Adipocyte (in vitro differentiated cells): Measurements from ENCODE around the gene FRMD4A.
A peak's percentile ranks its signal among the peaks of the same experiment; 100 is the strongest.

Experiments
- DNase-seq: peaks from one replicate; pipeline ENCODE4 v3.0.0-alpha.2; 2015; ENCODE audit warnings: low read depth
- H3K27me3 ChIP-seq: replicated peaks from 2 replicates; pipeline ENCODE4 v1.7.0; 2013; ENCODE audit warnings: mild to moderate bottlenecking, low read length, moderate library complexity; ENCODE audit not compliant: control insufficient read depth, insufficient read depth
- H3K36me3 ChIP-seq: 2 replicates; pipeline ENCODE4 v1.7.0; 2013; ENCODE audit warnings: low read length, mild to moderate bottlenecking, moderate library complexity; ENCODE audit not compliant: control insufficient read depth, insufficient read depth, severe bottlenecking
- H3K4me1 ChIP-seq: 2 replicates; pipeline ENCODE4 v1.7.0; 2013; ENCODE audit warnings: mild to moderate bottlenecking, low read length, moderate library complexity; ENCODE audit not compliant: control insufficient read depth, insufficient read depth
- H3K4me3 ChIP-seq: 2 replicates; pipeline ENCODE4 v1.7.0; 2013; ENCODE audit warnings: mild to moderate bottlenecking, low read length, moderate library complexity
- H3K9ac ChIP-seq: 2 replicates; pipeline ENCODE4 v1.7.0; 2013; ENCODE audit warnings: mild to moderate bottlenecking, low read length, moderate library complexity
- H3K9me3 ChIP-seq: 2 replicates; pipeline ENCODE4 v1.7.0; 2013; ENCODE audit warnings: mild to moderate bottlenecking, low read length, moderate library complexity; ENCODE audit not compliant: control insufficient read depth

Gene FRMD4A

GRCh38 chr10:13894412-13895093, 436.2 kb downstream of the FRMD4A start:
- Histone ChIP-seq H3K4me1 (peaks cover 17% of the 10 kb centered on the region), H3K9me3 (no peaks in the 10 kb centered on the region), H3K9ac (no peak overlapping the region), H3K4me3 (no peak overlapping the region), H3K36me3 (no peaks in the 10 kb centered on the region), H3K27me3 (no peaks in the 10 kb centered on the region)
- DNase-seq, result no peak

- Histone ChIP-seq H3K9ac (no peak overlapping the region), H3K4me1 (peaks cover 22% of the 10 kb centered on the region), H3K27me3 (no peaks in the 10 kb centered on the region), H3K9me3 (no peaks in the 10 kb centered on the region), H3K36me3 (no peaks in the 10 kb centered on the region), H3K4me3 (no peak overlapping the region)
- DNase-seq, result no peak
These were observed 436.8 kb downstream of the FRMD4A start for GRCh38 chr10:13893926-13894325.

GRCh38 chr10:13892871-13893270, 437.9 kb downstream of the FRMD4A start:
- H3K27me3 ChIP-seq, result no peaks in the 10 kb centered on the region

GRCh38 chr10:13892001-13892491, 438.7 kb downstream of the FRMD4A start:
- Histone ChIP-seq H3K9me3 (no peaks in the 10 kb centered on the region), H3K27me3 (no peaks in the 10 kb centered on the region), H3K4me1 (peaks cover 33% of the 10 kb centered on the region), H3K4me3 (peak overlapping the region; percentile 76), H3K9ac (peak overlapping the region; percentile 89), H3K36me3 (no peaks in the 10 kb centered on the region)
- no peak for DNase-seq

More at GRCh38 chr10:13892871-13893270, 437.9 kb downstream of the FRMD4A start:
- Histone ChIP-seq H3K9ac (peak overlapping the region; percentile 89), H3K36me3 (no peaks in the 10 kb centered on the region), H3K9me3 (no peaks in the 10 kb centered on the region), H3K4me1 (peaks cover 27% of the 10 kb centered on the region), H3K4me3 (no peak overlapping the region)
- DNase-seq, result no peak

GRCh38 chr10:13891128-13892000, 439.4 kb downstream of the FRMD4A start:
- Histone ChIP-seq H3K9me3 (no peaks in the 10 kb centered on the region), H3K9ac (peak overlapping the region; percentile 97), H3K27me3 (no peaks in the 10 kb centered on the region), H3K36me3 (no peaks in the 10 kb centered on the region), H3K4me1 (peaks cover 40% of the 10 kb centered on the region), H3K4me3 (peak overlapping the region; percentile 90)
- peak; percentile 72 for DNase-seq

GRCh38 chr10:13890233-13891127, 440.2 kb downstream of the FRMD4A start:
- Histone ChIP-seq H3K4me1 (peaks cover 47% of the 10 kb centered on the region), H3K9me3 (no peaks in the 10 kb centered on the region), H3K9ac (peak overlapping the region; percentile 97), H3K36me3 (no peaks in the 10 kb centered on the region), H3K27me3 (no peaks in the 10 kb centered on the region), H3K4me3 (peak overlapping the region; percentile 90)
- peak; percentile 36 for DNase-seq

- DNase-seq, result no peak
- peak overlapping the region; percentile 97 for H3K9ac ChIP-seq
- no peaks in the 10 kb centered on the region for H3K27me3 ChIP-seq
- H3K4me3 ChIP-seq, result peak overlapping the region; percentile 90
- H3K36me3 ChIP-seq, result no peaks in the 10 kb centered on the region
- H3K4me1 ChIP-seq, result peaks cover 52% of the 10 kb centered on the region
- no peaks in the 10 kb centered on the region for H3K9me3 ChIP-seq
These were observed 443.0 kb downstream of the FRMD4A start for GRCh38 chr10:13887761-13888160.

- Histone ChIP-seq H3K9ac (no peak overlapping the region), H3K9me3 (no peaks in the 10 kb centered on the region), H3K4me1 (peaks cover 56% of the 10 kb centered on the region), H3K27me3 (no peaks in the 10 kb centered on the region), H3K4me3 (no peak overlapping the region), H3K36me3 (peaks cover 5% of the 10 kb centered on the region)
- DNase-seq, result no peak
These were observed 445.3 kb downstream of the FRMD4A start for GRCh38 chr10:13885238-13885990.

GRCh38 chr10:13883636-13884444, 446.9 kb downstream of the FRMD4A start:
- Histone ChIP-seq H3K27me3 (no peaks in the 10 kb centered on the region), H3K36me3 (peaks cover 11% of the 10 kb centered on the region), H3K4me1 (peaks cover 43% of the 10 kb centered on the region), H3K9ac (no peak overlapping the region), H3K9me3 (no peaks in the 10 kb centered on the region), H3K4me3 (no peak overlapping the region)
- no peak for DNase-seq
